HG03354 (cell line): ENCODE data around the gene SMIM27.
"Not testable (repeated sequence)": the region's sequence is repeated elsewhere in the genome, so short reads cannot be mapped to it uniquely, and the experiment has no call there.

Source experiments
- ATAC-seq: cut with Tn5 transposase; IDR thresholded peaks from one replicate; pipeline ENCODE4 v1.9.1; 2021; ENCODE audit warnings: mild to moderate bottlenecking; ENCODE audit not compliant: unreplicated experiment, poor library complexity, severe bottlenecking

Gene SMIM27, protein sequence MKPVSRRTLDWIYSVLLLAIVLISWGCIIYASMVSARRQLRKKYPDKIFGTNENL

DNA sequence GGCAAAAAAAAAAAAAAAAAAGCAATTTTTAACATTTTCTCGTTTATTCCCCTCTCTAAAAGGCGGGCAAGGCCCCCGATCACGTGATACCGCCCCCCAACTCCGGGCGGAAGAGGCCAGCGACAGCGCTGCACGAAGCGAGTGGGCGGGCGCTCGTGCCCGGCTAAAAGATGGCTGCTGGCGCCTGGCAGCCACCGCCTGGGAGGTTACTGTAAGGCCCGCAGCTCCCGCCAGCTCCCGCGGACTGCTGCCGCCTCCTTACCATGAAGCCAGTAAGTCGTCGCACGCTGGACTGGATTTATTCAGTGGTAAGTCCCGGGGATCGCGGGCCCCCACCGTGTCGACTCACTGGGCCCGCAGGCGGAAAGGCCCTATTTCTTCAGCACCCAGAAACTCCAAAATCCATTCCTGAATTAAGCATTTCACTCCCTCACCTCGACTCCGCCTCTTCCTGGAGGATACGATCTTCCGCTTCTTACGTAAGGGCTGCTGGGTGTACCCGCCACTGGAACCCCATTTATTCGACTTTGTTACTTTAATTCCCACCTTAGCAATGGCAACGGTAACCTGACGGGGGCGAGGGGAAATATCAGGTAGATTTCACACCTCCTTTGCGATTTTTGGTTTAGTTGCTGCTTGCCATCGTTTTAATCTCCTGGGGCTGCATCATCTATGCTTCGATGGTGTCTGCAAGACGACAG lies at the start of gene SMIM27, which contains the start of gene TOPORS:
Gene SMIM27, plus strand, starts transcription at position 156 of the 701 bp plus-strand sequence. Its CDS starts 108 bp downstream, at position 264.
Gene TOPORS, minus strand, starts transcription at position 415 of the 701 bp plus-strand sequence. Its CDS starts 150 bp downstream, at position 265.
- ATAC-seq, result peak; percentile 73

DNA sequence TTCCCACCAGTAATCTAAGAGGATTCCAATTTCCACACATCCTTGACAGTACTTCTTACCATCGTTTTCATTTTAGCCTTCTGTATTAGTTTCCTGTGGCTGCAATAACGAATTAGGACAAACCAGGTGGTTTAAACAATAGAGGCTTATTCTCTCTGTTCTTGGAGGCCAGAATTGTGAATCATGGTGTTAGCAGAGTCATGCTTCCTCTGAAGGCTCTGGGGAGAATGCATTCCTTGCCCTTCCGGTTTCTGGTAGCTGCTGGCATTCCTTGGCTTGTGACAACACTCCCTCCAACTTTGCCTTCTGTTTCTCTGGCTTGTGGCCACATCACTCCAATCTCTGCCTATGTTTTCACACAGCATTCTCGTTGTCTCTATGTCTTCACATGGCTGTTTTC lies 49.7 kb upstream of the SMIM27 start:
- no peak for ATAC-seq

DNA sequence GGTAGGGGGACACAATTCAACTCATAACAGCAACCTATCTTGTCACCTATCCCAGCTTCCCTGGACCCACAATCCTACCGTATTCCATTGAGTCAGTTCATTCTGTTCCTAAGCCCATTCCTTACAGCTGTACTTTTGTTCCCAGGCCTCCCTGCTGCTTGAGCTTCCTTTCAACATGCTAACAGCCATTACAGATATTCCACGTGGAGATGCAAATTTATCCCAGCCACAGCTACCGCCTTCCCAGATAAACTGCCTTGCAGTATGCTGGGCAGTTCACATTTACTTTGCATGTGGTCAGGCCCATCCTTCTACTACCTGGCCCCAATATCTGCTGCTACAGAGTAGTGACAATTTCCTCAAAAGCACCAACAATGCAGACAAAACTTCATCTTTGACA lies 49.1 kb upstream of the SMIM27 start:
- ATAC-seq, result no peak

DNA sequence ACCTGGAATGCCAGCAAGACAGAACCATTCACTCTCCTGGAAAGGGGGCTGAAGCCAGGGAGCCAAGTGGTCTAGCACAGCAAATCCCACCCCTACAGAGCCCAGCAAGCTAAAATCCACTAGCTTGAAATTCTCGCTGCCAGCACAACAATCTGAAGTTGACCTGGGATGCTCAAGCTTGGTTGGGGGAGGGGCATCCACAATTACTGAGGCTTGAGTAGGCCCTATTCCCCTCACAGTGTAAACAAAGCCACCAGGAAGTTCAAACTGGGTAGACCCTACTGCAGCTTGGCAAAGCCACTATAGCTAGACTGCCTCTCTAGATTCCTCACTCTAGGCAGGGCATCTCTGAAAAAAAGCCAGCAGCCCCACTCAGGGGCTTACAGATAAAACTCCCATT lies 43.4 kb upstream of the SMIM27 start:
- no peak for ATAC-seq

DNA sequence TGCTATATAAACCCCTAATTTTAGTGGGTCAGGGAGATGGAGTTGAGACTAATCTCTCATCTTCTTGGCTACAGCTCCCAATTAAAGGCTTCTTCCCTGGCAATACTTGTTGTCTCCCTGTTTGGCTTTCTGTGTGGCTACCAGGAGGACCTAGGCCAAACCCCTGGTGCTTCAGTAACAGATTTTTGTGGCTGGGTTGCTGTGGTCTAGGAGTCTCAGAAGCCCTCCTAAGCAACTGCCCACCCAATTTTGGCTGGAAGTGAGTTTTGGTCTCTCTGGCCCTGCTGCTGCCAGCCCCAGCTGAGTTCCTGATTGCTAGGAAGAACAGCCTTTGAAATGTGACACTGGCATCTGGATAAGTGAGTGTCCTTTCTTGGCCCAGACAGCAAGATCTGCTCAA lies 35.9 kb upstream of the SMIM27 start:
- ATAC-seq, result no peak

DNA sequence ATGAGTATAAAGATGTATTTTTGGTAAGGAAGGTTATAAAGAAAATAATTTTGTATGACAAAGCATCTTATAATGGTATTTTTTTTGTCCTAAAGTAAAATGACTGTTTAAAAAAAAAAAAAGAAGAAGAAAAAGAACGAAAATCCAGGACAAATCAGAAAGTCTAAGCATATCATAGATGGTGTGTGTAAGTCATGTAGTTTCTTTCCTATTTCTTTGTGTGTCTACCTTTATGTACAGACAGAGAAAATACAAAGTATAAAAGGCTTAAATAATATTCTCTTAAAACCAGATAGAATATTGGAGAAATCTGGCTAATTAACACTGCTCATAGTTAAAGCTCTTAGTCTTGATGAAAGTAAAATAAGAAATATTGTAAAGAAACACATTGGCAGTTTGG lies 33.9 kb upstream of the SMIM27 start:
- ATAC-seq, result no peak

DNA sequence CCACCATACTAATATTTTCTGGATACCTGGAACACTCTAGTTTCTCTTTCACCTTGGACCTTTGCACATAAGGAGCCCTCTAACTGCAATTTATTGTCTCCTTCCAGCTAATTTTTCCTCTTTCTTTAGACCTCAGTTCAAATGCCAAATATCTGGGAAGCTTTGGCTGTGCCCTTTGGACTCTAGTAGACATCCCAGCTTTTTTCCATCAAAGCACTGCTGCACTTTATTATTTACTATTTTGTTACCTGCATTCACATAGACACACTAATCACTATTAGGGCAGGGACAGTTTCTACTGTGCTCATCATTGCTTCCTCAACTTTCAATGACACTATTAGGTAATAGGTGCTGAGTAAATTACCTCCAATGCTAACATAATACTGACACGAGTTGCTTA lies 28.2 kb upstream of the SMIM27 start:
- ATAC-seq, result no peak

DNA sequence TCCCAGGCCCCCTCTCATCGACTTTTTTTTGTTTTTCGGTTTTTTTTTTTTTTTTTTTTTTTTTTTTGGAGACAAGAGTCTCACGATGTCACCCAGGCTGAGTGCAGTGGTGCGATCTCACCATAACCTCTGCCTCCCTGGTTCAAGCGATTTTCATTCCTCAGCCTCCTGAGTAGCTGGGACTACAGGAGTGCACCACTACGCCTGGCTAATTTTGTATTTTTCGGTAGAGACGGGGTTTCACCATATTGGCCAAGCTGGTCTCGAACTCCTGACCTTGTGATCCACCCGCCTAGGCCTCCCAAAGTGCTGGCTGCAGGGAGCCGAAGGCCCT lies 27.6 kb upstream of the SMIM27 start:
- not testable (repeated sequence) for ATAC-seq

DNA sequence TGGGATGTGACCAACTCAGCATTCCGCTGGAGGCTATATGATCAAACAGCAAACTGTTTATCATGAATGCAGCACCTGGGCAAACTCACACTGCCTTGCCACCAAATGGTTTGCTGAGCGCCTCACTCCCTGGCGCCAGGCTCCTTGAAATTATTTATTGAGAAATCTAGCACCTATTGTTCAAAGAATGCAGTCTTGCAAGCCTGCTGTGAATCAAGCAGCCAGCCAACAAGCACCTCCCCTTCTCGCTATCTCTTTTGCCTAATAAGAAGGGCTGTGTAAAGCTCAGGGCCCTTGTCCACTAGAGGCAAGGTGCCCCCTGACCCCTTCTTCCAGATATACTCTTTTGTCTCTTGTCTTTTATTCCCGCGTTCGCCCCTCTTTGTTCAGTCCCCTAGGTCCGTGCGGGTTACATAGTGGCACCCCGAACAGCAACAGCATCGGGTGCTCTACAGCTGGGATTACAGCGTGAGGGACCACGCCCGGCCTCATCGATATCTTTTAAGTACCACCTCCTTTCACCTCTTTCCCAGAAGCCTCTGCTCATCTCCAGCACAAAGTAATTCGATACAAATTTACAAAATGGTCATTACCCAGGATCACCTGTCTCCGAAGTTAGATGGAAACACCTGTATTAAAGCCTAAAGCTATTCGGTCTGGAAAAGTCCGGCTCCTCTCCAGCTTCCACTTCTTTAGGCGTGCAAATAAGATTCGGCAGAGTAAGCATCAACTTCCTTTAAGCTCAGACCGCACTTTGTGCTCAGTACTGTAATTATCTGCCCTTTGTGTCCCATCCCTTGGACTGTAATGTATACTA lies 27.0 kb upstream of the SMIM27 start:
- peak; percentile 23 for ATAC-seq

DNA sequence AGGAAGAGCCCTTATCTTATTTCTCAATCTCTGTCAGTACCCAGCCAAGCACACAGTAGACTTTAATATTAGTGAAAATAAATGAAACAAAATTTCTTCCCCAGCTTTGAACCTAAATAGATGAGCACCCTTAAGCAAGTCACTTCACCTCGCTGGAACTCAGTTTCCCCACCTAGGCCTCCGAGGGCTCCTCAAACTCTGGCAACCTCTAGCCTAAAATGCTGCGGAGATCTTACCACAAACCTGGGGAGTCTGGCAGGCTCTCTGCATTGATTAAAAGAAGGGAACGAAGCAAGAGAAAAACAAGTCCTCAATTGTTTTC lies 26.5 kb upstream of the SMIM27 start:
- peak; percentile 29 for ATAC-seq

DNA sequence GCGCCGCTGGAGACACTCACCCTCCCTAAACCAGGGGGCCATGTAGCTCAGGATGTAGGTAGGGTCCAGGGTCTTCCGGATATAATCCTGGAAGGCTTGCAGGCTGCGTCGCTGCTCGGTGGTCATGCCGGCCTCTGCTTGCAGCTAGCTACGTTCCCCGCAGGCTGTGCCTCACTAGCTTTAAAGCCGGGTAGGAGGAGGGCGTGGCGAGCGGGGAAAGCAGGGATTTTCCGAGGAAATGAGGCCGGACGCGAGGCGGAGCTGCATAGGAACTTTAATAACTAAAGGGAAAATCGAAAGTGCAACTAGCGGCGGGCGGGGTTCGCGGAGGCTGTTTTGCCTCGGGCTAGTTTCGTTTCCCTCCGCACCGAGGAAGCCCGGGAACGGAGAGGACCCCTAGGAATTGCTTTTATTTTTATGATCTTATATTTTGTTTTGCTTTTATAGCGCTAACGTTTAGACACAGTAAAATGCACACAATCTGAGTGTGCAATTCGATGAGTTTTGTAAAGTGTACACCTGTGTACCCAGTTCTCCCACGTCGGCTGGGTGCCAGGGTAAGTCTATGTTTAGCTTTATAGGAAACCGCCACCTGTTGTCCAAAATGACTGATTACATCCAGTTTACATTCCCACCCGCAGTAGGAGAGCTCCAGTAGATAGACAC lies 26.0 kb upstream of the SMIM27 start, which contains the start of gene RIGI:
Gene RIGI, minus strand, starts transcription at position 156 of the 666 bp plus-strand sequence. Its CDS starts 30 bp downstream, at position 126.
- ATAC-seq, result peak; percentile 78

DNA sequence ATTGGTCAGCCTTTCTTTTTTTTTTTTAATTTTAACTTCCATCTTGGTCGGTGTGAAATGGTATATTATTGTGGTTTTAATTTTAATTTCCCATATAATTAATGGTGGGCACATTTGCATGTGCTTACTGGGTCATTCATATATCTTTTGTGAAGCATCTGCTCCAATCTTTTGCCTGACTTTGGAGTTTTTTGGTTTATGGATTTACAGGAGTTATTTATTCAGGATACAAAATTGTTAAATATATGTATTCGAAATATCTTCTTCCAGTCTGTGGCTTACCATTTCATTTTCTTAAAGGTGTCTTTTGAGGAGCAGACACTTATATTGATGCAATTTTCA lies 25.4 kb upstream of the SMIM27 start:
- no peak for ATAC-seq

DNA sequence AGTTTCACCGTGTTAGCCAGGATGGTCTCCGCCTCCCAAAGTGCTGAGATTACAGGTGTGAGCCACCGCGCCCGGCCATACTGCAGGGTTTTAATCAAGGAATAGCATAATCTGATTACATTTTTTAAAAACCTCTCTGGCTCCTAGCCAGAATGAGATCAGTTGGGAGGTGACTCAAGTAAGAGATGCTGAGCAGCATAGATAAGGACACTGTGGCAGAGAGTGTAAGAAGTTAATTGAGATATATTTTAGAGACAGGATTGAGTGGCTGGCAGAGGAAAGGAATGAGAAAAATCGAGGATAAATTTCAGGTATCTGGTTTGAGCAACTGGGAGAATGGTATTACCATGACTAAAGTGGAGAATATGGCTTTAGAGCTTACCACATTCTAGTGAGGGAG lies 18.8 kb upstream of the SMIM27 start:
- ATAC-seq, result no peak

DNA sequence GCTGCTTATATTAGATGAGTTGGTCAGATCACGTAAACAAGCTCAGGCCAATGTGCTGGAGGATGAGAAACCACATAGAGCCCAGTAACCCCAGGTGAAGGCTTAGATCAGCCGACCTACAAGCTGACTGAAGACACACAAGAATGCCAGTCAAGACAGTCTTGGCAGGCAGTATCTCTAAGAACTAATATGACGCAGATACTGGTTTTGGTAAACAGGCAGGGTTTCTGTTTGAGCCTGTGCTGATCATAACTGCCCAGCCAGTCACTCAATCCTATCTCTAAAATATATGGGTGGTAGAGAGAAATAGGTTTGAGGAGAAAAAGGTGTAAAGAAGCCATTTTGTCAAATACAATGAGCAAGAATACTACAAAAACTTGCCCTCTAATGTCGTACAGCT lies 18.3 kb upstream of the SMIM27 start:
- no peak for ATAC-seq

DNA sequence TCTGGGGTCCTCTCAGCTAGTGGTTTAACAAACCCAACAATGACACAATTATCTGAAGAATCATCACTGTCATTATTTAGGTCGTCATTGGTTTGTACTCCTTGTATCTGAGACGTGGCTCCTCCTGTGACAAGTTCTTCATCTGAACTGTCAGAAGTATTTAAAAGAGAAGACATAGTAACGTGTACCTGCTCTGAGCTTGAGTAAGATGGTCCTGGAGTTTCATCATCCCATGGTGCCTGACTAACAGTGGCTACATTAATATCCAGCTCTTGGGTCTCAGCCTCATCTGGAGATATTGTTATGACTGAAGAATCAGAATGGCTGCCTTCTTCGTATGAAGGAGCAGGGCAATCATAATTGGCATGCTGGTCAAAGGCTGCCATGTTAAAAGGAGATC lies 9.1 kb upstream of the SMIM27 start:
- no peak for ATAC-seq

DNA sequence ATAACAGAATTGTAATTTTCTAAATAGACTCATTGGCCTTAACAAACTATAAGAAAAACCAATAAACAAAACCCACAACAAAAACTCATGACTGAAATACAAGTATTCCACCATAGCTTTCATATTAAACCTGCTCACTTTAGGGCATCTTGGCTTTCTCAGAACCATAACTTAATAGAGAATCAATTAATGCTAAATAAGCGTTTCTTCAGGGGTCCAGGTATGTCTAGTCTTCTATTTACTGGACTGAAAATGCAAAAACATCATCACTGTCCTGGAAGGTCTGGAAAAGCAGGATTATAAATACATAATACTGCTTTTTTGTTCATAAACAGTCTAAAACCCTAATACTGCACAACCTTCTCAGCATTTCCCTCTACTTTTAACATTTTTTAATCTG lies 6.2 kb upstream of the SMIM27 start:
- no peak for ATAC-seq

DNA sequence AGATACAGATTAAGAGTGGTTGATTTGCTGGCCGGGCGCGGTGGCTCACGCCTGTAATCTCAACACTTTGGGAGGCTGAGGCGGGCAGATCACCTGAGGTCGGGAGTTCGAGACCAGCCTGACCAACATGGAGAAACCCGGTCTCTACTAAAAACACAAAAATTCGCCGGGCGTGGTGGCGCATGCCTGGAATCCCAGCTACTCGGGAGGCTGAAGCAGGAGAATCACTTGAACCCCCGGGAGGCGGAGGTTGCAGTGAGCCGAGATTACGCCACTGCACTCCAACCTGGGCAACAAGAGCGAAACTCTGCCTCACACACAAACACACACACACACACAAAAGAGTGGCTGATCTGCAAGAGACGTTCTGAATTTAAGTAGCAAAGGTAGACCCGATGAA lies 3.9 kb upstream of the SMIM27 start:
- not testable (repeated sequence) for ATAC-seq

DNA sequence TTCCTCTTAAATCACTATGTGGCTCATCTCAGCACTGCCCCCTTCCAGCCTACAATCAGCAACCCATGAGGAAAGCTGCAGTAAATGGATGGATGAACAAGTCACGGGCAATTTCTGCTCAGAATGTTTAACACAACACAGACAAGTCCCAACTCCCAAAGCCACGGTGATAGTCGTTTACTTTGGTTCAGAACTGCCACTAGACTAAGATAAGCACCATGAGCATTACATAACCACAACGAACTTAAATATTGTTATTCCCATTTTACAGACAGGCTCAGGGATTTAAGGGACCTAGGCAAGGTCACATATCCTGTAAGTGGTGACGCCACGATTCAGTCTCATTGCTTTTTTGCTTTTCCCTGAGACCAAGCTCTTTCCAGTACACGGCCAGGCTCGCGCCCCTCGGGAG lies 2.0 kb upstream of the SMIM27 start:
- no peak for ATAC-seq

DNA sequence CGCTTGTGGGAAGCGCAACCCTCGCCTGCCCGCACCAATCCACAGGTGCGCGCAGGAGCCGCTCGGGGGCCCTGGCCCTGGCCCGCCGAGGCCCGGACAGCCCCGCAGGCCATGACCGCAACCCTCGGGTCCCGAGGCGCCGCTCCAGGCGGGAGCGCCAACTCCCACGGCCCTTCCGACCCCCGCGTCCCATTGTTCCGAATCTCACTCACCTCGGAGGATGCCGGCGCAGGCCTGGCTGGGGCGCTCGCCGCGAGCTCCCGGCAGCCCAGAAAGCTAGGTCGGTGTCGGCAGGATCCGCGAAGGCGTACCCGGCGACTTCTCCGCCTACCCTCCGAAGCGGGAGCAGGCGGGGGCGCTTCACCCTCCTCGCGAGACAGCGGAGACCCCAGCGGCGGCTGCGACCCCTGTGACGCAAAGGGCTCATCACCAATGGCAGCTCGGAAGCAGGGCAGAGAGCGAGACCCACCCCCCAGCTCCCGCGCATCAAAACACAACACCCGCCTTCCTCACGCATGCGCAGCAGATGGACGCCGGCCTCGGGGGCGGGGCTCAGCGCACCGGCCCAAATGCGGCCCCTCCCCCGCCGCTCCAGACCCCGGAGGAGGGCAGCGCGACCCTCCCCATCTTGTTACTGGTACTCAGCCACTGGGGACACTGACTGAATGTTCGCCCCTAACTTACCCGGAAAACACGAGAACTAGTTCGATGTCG lies 1.4 kb upstream of the SMIM27 start:
- ATAC-seq, result peak; percentile 74
